HepG2 (cell line): ENCODE results near the gene PLEKHS1. TPM values are rescaled to one million over a fixed set of nuclear protein-coding genes. Genes with fewer than 3 reads are reported as not detected.

Source experiments
- ATAC-seq: fragments of 200-7000 bp; cut with Tn5 transposase; 3 replicates; pipeline ENCODE4 v1.9.1; 2020; ENCODE audit warnings: mild to moderate bottlenecking, moderate library complexity
- BruUV-seq: library from RNA; stranded (reverse); fragments of 400-500 nt; replicated peaks from 2 replicates; lab custom pipeline; 2021; lab: Mats Ljungman, UMichigan
- CTCF ChIA-PET: fragments of 300-600 bp; formaldehyde crosslinking; extraction: SDS; loops from one replicate; lab custom pipeline; 2021; ENCODE audit warnings: low total read pairs, inconsistent platforms, low intra/inter-chr PET ratio; lab: Yijun Ruan, JAX
- POLR2A ChIA-PET: fragments of 350-600 bp; sonication (Branson Sonifier 250); formaldehyde crosslinking; loops from one replicate; lab custom pipeline; 2020; ENCODE audit warnings: antibody characterized with exemption, inconsistent platforms; lab: Yijun Ruan, JAX
- DNase-seq: peaks from one replicate; pipeline ENCODE4 v3.0.0-alpha.2; 2015; ENCODE audit warnings: low spot score
- FAIRE-seq: peaks from 3 replicates; lab custom pipeline; 2011; peaks lifted over from hg19 to GRCh38; lab: Jason Lieb, UNC
- H2AFZ ChIP-seq: one replicate; pipeline ENCODE4 v1.6.1; 2011; ENCODE audit warnings: low read length, inconsistent platforms
- H3K27ac ChIP-seq: fragments of 300-600 bp; 3 replicates; pipeline ENCODE4 v1.8.0; 2011; ENCODE audit warnings: mixed run types, mild to moderate bottlenecking, mixed read lengths, low read length, inconsistent platforms; ENCODE audit not compliant: insufficient read depth; ENCODE audit errors: extremely low read length
- H3K27me3 ChIP-seq, 2 experiments: fragments of 200-600 bp in 1 of 2; 2 replicates in 1 of 2; 3 replicates in 1 of 2; pipeline versions ENCODE4 v1.6.0 to v1.8.0; 2011; ENCODE audit warnings: low read length in 2 of 2, mild to moderate bottlenecking in 2 of 2, moderate library complexity in 2 of 2, inconsistent platforms in 1 of 2; ENCODE audit not compliant: insufficient read depth in 2 of 2, control insufficient read depth in 1 of 2
- H3K36me3 ChIP-seq, 2 experiments: fragments of 200-600 bp in 1 of 2; replicated peaks in 1 of 2; 2 replicates in 1 of 2; 3 replicates in 1 of 2; pipeline versions ENCODE4 v1.5.1 to v1.8.0; 2011; ENCODE audit warnings: low read length in 2 of 2, inconsistent platforms in 1 of 2; ENCODE audit not compliant: insufficient read depth in 2 of 2, control insufficient read depth in 1 of 2
- H3K4me1 ChIP-seq: 2 replicates; pipeline ENCODE4 v1.5.1; 2012; ENCODE audit warnings: low read length, inconsistent platforms; ENCODE audit not compliant: insufficient read depth
- H3K4me2 ChIP-seq: 2 replicates; pipeline ENCODE4 v1.6.0; 2011; ENCODE audit warnings: low read depth, low read length, inconsistent platforms
- H3K4me3 ChIP-seq, 3 experiments: fragments of 200-600 bp in 1 of 3; sonication (generic), shearing (Covaris generic) in 1 of 3; replicated peaks in 1 of 3; 2 replicates each; pipeline ENCODE4 v1.5.1; 2011 to 2016; ENCODE audit warnings: low read length in 3 of 3, inconsistent platforms in 2 of 3, low read depth in 2 of 3, mild to moderate bottlenecking in 2 of 3, control low read depth in 1 of 3, mixed read lengths in 1 of 3; ENCODE audit not compliant: insufficient read depth in 1 of 3
- H3K79me2 ChIP-seq: one replicate; pipeline ENCODE4 v1.6.1; 2011; ENCODE audit warnings: low read length, inconsistent platforms; ENCODE audit not compliant: insufficient read depth
- H3K9ac ChIP-seq: 2 replicates; pipeline ENCODE4 v1.6.0; 2011; ENCODE audit warnings: mild to moderate bottlenecking, low read depth, low read length, inconsistent platforms; ENCODE audit not compliant: insufficient read depth
- H3K9me3 ChIP-seq: 2 replicates; pipeline ENCODE4 v1.5.1; 2012; ENCODE audit warnings: mild to moderate bottlenecking, low read length
- H4K20me1 ChIP-seq: 2 replicates; pipeline ENCODE4 v1.6.0; 2011; ENCODE audit warnings: inconsistent platforms, mild to moderate bottlenecking, low read length, moderate library complexity; ENCODE audit not compliant: insufficient read depth
- CBX2 ChIP-seq, 2 experiments: fragments of 200-600 bp in 1 of 2; sonication (generic); formaldehyde crosslinking in 1 of 2; IDR thresholded peaks; 2 replicates each; pipeline versions ENCODE4 v1.7.0 to v1.8.1; 2018 to 2022; ENCODE audit warnings: low read depth in 2 of 2, low read length in 1 of 2, mild to moderate bottlenecking in 1 of 2, missing genetic modification reagents in 1 of 2
- HNRNPLL ChIP-seq: fragments of 200-400 bp; formaldehyde crosslinking; IDR thresholded peaks from 2 replicates; pipeline ENCODE4 v1.6.1; 2017; ENCODE audit warnings: mild to moderate bottlenecking, low read depth, low read length; ENCODE audit not compliant: poor library complexity, severe bottlenecking
- KAT7 ChIP-seq: IDR thresholded peaks from 2 replicates; pipeline ENCODE4 v1.6.1; 2018; ENCODE audit warnings: borderline replicate concordance, missing compliant biosample characterization
- PAF1 ChIP-seq: IDR thresholded peaks from 2 replicates; pipeline ENCODE4 v1.6.1; 2016; ENCODE audit warnings: missing genetic modification reagents, missing compliant biosample characterization
- POGK ChIP-seq: sonication (generic); formaldehyde crosslinking; conservative IDR thresholded peaks from 2 replicates; pipeline ENCODE4 v1.8.0; 2022; ENCODE audit warnings: mild to moderate bottlenecking, moderate library complexity, missing genetic modification reagents
- SMAD9 ChIP-seq: sonication (generic); formaldehyde crosslinking; IDR thresholded peaks from 2 replicates; pipeline ENCODE4 v1.5.1; 2020; ENCODE audit warnings: mild to moderate bottlenecking, missing genetic modification reagents
- ZFP1 ChIP-seq: IDR thresholded peaks from 2 replicates; pipeline ENCODE4 v1.6.1; 2016
- ZNF251 ChIP-seq: sonication (generic); formaldehyde crosslinking; IDR thresholded peaks from 2 replicates; pipeline ENCODE4 v1.9.0; 2021; ENCODE audit warnings: mild to moderate bottlenecking, missing genetic modification reagents
- WGBS: methylation state at CpG from one replicate; pipeline ENCODE4 v1.1.6; 2017; ENCODE audit warnings: low lambda C conversion rate; 5-methylcytosine and 5-hydroxymethylcytosine counted together
- in situ Hi-C: cut with HindIII; loops from 2 replicates; pipeline ENCODE4 v1.10.0; 2017; ENCODE audit warnings: low pct_unique_long_range_greater_than_20kb; ENCODE audit not compliant: extremely low pct_ligation_motif_present
- intact Hi-C: fragments of 100-400 bp; cut with micrococcal nuclease; formaldehyde crosslinking; loops from one replicate; pipeline ENCODE4 v1.10.0; 2022; ENCODE audit not compliant: unreplicated experiment
- polyA plus RNA-seq, 8 experiments: library from polyadenylated mRNA; depleted of rRNA in 3 of 8; stranded (reverse) in 7 of 8; unstranded in 1 of 8; fragments of >200 nt; fragmentation: Illumina TruSeq in 4 of 8; extraction: Trizol in 4 of 8; gene quantifications; 2 replicates each; pipeline versions ENCODE4 v1.2.1 to v1.2.3, GENCODE V29; 2011 to 2016; ENCODE audit warnings: low read depth in 4 of 8, missing spikeins in 1 of 8, mixed read lengths in 1 of 8; ENCODE audit not compliant: insufficient read depth in 1 of 8
- total RNA-seq, 5 experiments: library from RNA; depleted of rRNA; stranded (reverse); fragments of >200 nt; fragmentation: Illumina TruSeq; extraction: Trizol; gene quantifications; 2 replicates each; pipeline ENCODE4 v1.2.3, GENCODE V29; 2016; ENCODE audit warnings: low read depth in 1 of 5
- TF ChIP-seq, protein P1 (sequence below): sonication (generic); formaldehyde crosslinking; IDR thresholded peaks from 2 replicates; pipeline ENCODE4 v1.4.0; 2020; ENCODE audit warnings: mild to moderate bottlenecking, missing genetic modification reagents, borderline replicate concordance
- TF ChIP-seq, protein P2 (sequence below): sonication (generic); formaldehyde crosslinking; IDR thresholded peaks from 2 replicates; pipeline ENCODE4 v1.4.0; 2020; ENCODE audit warnings: missing genetic modification reagents, borderline replicate concordance
- TF ChIP-seq, protein P3 (sequence below): sonication (generic); formaldehyde crosslinking; IDR thresholded peaks from 2 replicates; pipeline ENCODE4 v1.8.0; 2022; ENCODE audit warnings: missing genetic modification reagents, low read depth, mild to moderate bottlenecking, borderline replicate concordance
- TF ChIP-seq, protein P4 (sequence below): sonication (generic); formaldehyde crosslinking; IDR thresholded peaks from 2 replicates; pipeline ENCODE4 v1.4.0; 2020; ENCODE audit warnings: mild to moderate bottlenecking, missing genetic modification reagents

The PLEKHS1 gene
- total and polyA plus RNA-seq, 2 of the 13 experiments (the other 11 are each of a cell fraction or from before 2014, with no cell fraction given): not detected

- WGBS: 87% methylated on average over 4 of the region's 4 CpGs
- Histone ChIP-seq H3K27me3 (no peaks in the 10 kb centered on the region), H3K9me3 (no peaks in the 10 kb centered on the region), H2AFZ (no peak overlapping the region), H3K4me3 (no peak overlapping the region), H3K27ac (no peak overlapping the region), H3K79me2 (no peaks in the 10 kb centered on the region), H3K4me2 (no peak overlapping the region), H3K4me1 (peaks cover 7% of the 10 kb centered on the region; the same call in 1 of the 2 replicates), H3K9ac (no peak overlapping the region), H3K36me3 (peaks cover 5 to 14% of the 10 kb centered on the region in 2 experiments; a peak in 4 of 5 replicates), H4K20me1 (no peaks in the 10 kb centered on the region)
- in situ Hi-C loops: no loop called here
- ATAC-seq (no peak), DNase-seq (no peak), FAIRE-seq (no peak)
- intact Hi-C loops: no loop called here
- BruUV-seq: no TSS peak
- ChIA-PET POLR2A (no interaction called here), CTCF (no interaction called here)
- TF ChIP-seq, protein P1, sequence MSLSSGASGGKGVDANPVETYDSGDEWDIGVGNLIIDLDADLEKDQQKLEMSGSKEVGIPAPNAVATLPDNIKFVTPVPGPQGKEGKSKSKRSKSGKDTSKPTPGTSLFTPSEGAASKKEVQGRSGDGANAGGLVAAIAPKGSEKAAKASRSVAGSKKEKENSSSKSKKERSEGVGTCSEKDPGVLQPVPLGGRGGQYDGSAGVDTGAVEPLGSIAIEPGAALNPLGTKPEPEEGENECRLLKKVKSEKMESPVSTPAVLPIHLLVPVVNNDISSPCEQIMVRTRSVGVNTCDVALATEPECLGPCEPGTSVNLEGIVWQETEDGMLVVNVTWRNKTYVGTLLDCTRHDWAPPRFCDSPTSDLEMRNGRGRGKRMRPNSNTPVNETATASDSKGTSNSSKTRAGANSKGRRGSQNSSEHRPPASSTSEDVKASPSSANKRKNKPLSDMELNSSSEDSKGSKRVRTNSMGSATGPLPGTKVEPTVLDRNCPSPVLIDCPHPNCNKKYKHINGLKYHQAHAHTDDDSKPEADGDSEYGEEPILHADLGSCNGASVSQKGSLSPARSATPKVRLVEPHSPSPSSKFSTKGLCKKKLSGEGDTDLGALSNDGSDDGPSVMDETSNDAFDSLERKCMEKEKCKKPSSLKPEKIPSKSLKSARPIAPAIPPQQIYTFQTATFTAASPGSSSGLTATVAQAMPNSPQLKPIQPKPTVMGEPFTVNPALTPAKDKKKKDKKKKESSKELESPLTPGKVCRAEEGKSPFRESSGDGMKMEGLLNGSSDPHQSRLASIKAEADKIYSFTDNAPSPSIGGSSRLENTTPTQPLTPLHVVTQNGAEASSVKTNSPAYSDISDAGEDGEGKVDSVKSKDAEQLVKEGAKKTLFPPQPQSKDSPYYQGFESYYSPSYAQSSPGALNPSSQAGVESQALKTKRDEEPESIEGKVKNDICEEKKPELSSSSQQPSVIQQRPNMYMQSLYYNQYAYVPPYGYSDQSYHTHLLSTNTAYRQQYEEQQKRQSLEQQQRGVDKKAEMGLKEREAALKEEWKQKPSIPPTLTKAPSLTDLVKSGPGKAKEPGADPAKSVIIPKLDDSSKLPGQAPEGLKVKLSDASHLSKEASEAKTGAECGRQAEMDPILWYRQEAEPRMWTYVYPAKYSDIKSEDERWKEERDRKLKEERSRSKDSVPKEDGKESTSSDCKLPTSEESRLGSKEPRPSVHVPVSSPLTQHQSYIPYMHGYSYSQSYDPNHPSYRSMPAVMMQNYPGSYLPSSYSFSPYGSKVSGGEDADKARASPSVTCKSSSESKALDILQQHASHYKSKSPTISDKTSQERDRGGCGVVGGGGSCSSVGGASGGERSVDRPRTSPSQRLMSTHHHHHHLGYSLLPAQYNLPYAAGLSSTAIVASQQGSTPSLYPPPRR: no peak
- no peak for TF ChIP-seq KAT7 (CRISPR knock-in tag)
- TF ChIP-seq ZFP1 (CRISPR knock-in tag): no peak
- TF ChIP-seq PAF1 (CRISPR knock-in tag): no peak
- TF ChIP-seq CBX2 (IDR thresholded peaks at IDR 0.05; ENCODE audit: low read depth, low read length): no peak
- TF ChIP-seq CBX2 (CRISPR knock-in tag; IDR thresholded peaks at IDR 0.05; ENCODE audit: low read depth): no peak
- TF ChIP-seq, protein P2, sequence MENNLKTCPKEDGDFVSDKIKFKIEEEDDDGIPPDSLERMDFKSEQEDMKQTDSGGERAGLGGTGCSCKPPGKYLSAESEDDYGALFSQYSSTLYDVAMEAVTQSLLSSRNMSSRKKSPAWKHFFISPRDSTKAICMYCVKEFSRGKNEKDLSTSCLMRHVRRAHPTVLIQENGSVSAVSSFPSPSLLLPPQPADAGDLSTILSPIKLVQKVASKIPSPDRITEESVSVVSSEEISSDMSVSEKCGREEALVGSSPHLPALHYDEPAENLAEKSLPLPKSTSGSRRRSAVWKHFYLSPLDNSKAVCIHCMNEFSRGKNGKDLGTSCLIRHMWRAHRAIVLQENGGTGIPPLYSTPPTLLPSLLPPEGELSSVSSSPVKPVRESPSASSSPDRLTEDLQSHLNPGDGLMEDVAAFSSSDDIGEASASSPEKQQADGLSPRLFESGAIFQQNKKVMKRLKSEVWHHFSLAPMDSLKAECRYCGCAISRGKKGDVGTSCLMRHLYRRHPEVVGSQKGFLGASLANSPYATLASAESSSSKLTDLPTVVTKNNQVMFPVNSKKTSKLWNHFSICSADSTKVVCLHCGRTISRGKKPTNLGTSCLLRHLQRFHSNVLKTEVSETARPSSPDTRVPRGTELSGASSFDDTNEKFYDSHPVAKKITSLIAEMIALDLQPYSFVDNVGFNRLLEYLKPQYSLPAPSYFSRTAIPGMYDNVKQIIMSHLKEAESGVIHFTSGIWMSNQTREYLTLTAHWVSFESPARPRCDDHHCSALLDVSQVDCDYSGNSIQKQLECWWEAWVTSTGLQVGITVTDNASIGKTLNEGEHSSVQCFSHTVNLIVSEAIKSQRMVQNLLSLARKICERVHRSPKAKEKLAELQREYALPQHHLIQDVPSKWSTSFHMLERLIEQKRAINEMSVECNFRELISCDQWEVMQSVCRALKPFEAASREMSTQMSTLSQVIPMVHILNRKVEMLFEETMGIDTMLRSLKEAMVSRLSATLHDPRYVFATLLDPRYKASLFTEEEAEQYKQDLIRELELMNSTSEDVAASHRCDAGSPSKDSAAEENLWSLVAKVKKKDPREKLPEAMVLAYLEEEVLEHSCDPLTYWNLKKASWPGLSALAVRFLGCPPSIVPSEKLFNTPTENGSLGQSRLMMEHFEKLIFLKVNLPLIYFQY (CRISPR knock-in tag): no peak
- TF ChIP-seq, protein P3, sequence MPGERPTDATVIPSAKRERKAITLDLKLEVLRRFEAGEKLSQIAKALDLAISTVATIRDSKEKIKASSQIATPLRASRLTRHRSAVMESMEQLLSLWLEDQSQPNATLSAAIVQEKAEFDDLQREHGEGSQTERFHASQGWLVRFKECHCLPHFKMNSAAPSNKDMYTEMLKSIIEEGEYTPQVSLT (CRISPR knock-in tag): no peak
- no peak for TF ChIP-seq SMAD9
- TF ChIP-seq POGK (CRISPR knock-in tag): no peak
- TF ChIP-seq ZNF251 (CRISPR knock-in tag): no peak
- no peak for TF ChIP-seq HNRNPLL
- TF ChIP-seq, protein P4, sequence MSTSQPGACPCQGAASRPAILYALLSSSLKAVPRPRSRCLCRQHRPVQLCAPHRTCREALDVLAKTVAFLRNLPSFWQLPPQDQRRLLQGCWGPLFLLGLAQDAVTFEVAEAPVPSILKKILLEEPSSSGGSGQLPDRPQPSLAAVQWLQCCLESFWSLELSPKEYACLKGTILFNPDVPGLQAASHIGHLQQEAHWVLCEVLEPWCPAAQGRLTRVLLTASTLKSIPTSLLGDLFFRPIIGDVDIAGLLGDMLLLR (CRISPR knock-in tag): no peak
Measured at GRCh38 chr10:113733635-113734034, 17.8 kb upstream of the PLEKHS1 start.
